Mesenchymal stem cell (in vitro differentiated cells and primary cell): Measurements from ENCODE around the gene CDC42EP1.

Experiments
- DNase-seq: peaks from one replicate; pipeline ENCODE4 v3.0.0-alpha.2; 2013
- H2AFZ ChIP-seq: one replicate; pipeline ENCODE4 v1.6.1; 2013; ENCODE audit warnings: low read depth, mild to moderate bottlenecking, control low read depth, inconsistent platforms, low read length, moderate library complexity
- H2AK5ac ChIP-seq: 2 replicates; pipeline ENCODE4 v1.6.1; 2013; ENCODE audit warnings: low read length, moderate library complexity, mild to moderate bottlenecking, inconsistent platforms; ENCODE audit not compliant: severe bottlenecking
- H2BK120ac ChIP-seq: one replicate; pipeline ENCODE4 v1.6.1; 2013; ENCODE audit warnings: low read depth, mild to moderate bottlenecking, inconsistent platforms, low read length, moderate library complexity
- H2BK12ac ChIP-seq, 2 experiments: one replicate each; pipeline ENCODE4 v1.6.1; 2013; ENCODE audit warnings: inconsistent platforms in 2 of 2, low read length in 2 of 2, mild to moderate bottlenecking in 2 of 2, moderate library complexity in 2 of 2, control low read depth in 1 of 2
- H2BK15ac ChIP-seq: one replicate; pipeline ENCODE4 v1.6.1; 2013; ENCODE audit warnings: mild to moderate bottlenecking, low read depth, inconsistent platforms; ENCODE audit not compliant: poor library complexity, severe bottlenecking
- H2BK5ac ChIP-seq: 2 replicates; pipeline ENCODE4 v1.6.1; 2013; ENCODE audit warnings: low read depth, mild to moderate bottlenecking, low read length, control low read depth, inconsistent platforms; ENCODE audit not compliant: poor library complexity, severe bottlenecking
- H3K14ac ChIP-seq, 2 experiments: one replicate each; pipeline ENCODE4 v1.6.1; 2013; ENCODE audit warnings: inconsistent platforms in 2 of 2, low read length in 2 of 2, control low read depth in 1 of 2, mild to moderate bottlenecking in 1 of 2, moderate library complexity in 1 of 2
- H3K18ac ChIP-seq, 2 experiments: one replicate each; pipeline ENCODE4 v1.6.1; 2013; ENCODE audit warnings: inconsistent platforms in 2 of 2, low read length in 2 of 2, control low read depth in 1 of 2, low read depth in 1 of 2, mild to moderate bottlenecking in 1 of 2
- H3K23ac ChIP-seq, 2 experiments: one replicate each; pipeline ENCODE4 v1.6.1; 2013; ENCODE audit warnings: inconsistent platforms in 2 of 2, low read length in 2 of 2, mild to moderate bottlenecking in 2 of 2, moderate library complexity in 2 of 2, control low read depth in 1 of 2
- H3K27ac ChIP-seq: 2 replicates; pipeline ENCODE4 v1.5.1; 2013; ENCODE audit warnings: mild to moderate bottlenecking, moderate library complexity, low read length, control low read depth, inconsistent platforms; ENCODE audit not compliant: poor library complexity, severe bottlenecking
- H3K27me3 ChIP-seq, 2 experiments: 2 replicates each; pipeline versions ENCODE4 v1.6.1 to v1.7.0; 2013; ENCODE audit warnings: low read length in 2 of 2, mild to moderate bottlenecking in 2 of 2, moderate library complexity in 2 of 2, control low read depth in 1 of 2, inconsistent platforms in 1 of 2; ENCODE audit not compliant: control insufficient read depth in 1 of 2, insufficient read depth in 1 of 2
- H3K36me3 ChIP-seq, 2 experiments: 2 replicates each; pipeline versions ENCODE4 v1.6.1 to v1.7.0; 2013; ENCODE audit warnings: low read length in 2 of 2, control low read depth in 1 of 2, inconsistent platforms in 1 of 2, low read depth in 1 of 2, mild to moderate bottlenecking in 1 of 2; ENCODE audit not compliant: insufficient read depth in 2 of 2, control insufficient read depth in 1 of 2
- H3K4ac ChIP-seq, 2 experiments: one replicate each; pipeline ENCODE4 v1.6.1; 2013; ENCODE audit warnings: inconsistent platforms in 2 of 2, low read length in 2 of 2, mild to moderate bottlenecking in 2 of 2, moderate library complexity in 2 of 2, control low read depth in 1 of 2, low read depth in 1 of 2
- H3K4me1 ChIP-seq: 2 replicates; pipeline ENCODE4 v1.6.1; 2013; ENCODE audit warnings: low read depth, low read length, control low read depth; ENCODE audit not compliant: control insufficient read depth, insufficient read depth
- H3K4me2 ChIP-seq: 2 replicates; pipeline ENCODE4 v1.6.1; 2013; ENCODE audit warnings: low read length, mild to moderate bottlenecking, inconsistent platforms; ENCODE audit not compliant: poor library complexity, severe bottlenecking
- H3K4me3 ChIP-seq, 2 experiments: 2 replicates each; pipeline versions ENCODE4 v1.5.1 to v1.7.0; 2013; ENCODE audit warnings: low read length in 2 of 2, mild to moderate bottlenecking in 2 of 2, control low read depth in 1 of 2, low read depth in 1 of 2; ENCODE audit not compliant: insufficient read depth in 1 of 2
- H3K79me1 ChIP-seq: replicated peaks from 2 replicates; pipeline ENCODE4 v1.6.1; 2013; ENCODE audit warnings: mild to moderate bottlenecking, control low read depth, low read length, inconsistent platforms; ENCODE audit not compliant: poor library complexity, severe bottlenecking
- H3K9ac ChIP-seq: 2 replicates; pipeline ENCODE4 v1.7.0; 2013; ENCODE audit warnings: mild to moderate bottlenecking, low read length, moderate library complexity
- H3K9me3 ChIP-seq: 2 replicates; pipeline ENCODE4 v1.7.0; 2013; ENCODE audit warnings: mild to moderate bottlenecking, low read length; ENCODE audit not compliant: control insufficient read depth
- H4K8ac ChIP-seq: one replicate; pipeline ENCODE4 v1.6.1; 2013; ENCODE audit warnings: inconsistent platforms, mild to moderate bottlenecking, low read length, moderate library complexity
- H4K91ac ChIP-seq: one replicate; pipeline ENCODE4 v1.6.1; 2013; ENCODE audit warnings: mild to moderate bottlenecking, low read length, inconsistent platforms
- WGBS: methylation state at CpG from one replicate; pipeline ENCODE4 v1.1.7; 2013; ENCODE audit warnings: mixed read lengths; 5-methylcytosine and 5-hydroxymethylcytosine counted together

CDC42EP1 gene

GRCh38 chr22:37566903-37567798 is 6.9 kb downstream of the CDC42EP1 start:
- Histone ChIP-seq H4K8ac (no peak overlapping the region), H2BK12ac (no peak overlapping the region), H4K91ac (peak overlapping the region; percentile 46), H3K36me3 (peaks cover 50 to 58% of the 10 kb centered on the region in 2 experiments), H3K9me3 (no peaks in the 10 kb centered on the region), H2BK120ac (no peak overlapping the region), H3K23ac (no peak overlapping the region), H3K27me3 (no peaks in the 10 kb centered on the region), H3K27ac (peak overlapping the region; percentile 24), H2BK5ac (no peak overlapping the region), H3K14ac (no peak overlapping the region), H2BK15ac (no peak overlapping the region), H2AFZ (no peak overlapping the region), H3K9ac (peak overlapping the region; percentile 15), H3K4ac (no peak overlapping the region), H3K4me1 (peaks cover 72% of the 10 kb centered on the region), H3K79me1 (peaks cover 5% of the 10 kb centered on the region), H3K18ac (peak overlapping the region in 1 of 2 experiments; percentile 46), H2AK5ac (peak overlapping the region; percentile 60), H3K4me2 (no peak overlapping the region), H3K4me3 (no peak overlapping the region)
- DNase-seq, result peak; percentile 57
- WGBS, result 65% methylated on average over 16 of the region's 16 CpGs

GRCh38 chr22:37568012-37568411 is 7.7 kb downstream of the CDC42EP1 start:
- Histone ChIP-seq H3K4me1 (peaks cover 64% of the 10 kb centered on the region), H3K27ac (no peak overlapping the region), H2BK120ac (no peak overlapping the region), H3K18ac (no peak overlapping the region), H2BK12ac (no peak overlapping the region), H2AFZ (no peak overlapping the region), H4K91ac (no peak overlapping the region), H3K79me1 (peaks cover 5% of the 10 kb centered on the region), H3K23ac (no peak overlapping the region), H3K14ac (no peak overlapping the region), H3K9ac (peak overlapping the region; percentile 15), H2BK15ac (no peak overlapping the region), H3K27me3 (no peaks in the 10 kb centered on the region), H3K4me3 (no peak overlapping the region), H2BK5ac (no peak overlapping the region), H3K4ac (no peak overlapping the region), H2AK5ac (no peak overlapping the region), H3K4me2 (no peak overlapping the region), H3K36me3 (peaks cover 47 to 53% of the 10 kb centered on the region in 2 experiments), H3K9me3 (no peaks in the 10 kb centered on the region), H4K8ac (no peak overlapping the region)
- no peak for DNase-seq
- WGBS, result 95% methylated on average over 12 of the region's 15 CpGs

DNA sequence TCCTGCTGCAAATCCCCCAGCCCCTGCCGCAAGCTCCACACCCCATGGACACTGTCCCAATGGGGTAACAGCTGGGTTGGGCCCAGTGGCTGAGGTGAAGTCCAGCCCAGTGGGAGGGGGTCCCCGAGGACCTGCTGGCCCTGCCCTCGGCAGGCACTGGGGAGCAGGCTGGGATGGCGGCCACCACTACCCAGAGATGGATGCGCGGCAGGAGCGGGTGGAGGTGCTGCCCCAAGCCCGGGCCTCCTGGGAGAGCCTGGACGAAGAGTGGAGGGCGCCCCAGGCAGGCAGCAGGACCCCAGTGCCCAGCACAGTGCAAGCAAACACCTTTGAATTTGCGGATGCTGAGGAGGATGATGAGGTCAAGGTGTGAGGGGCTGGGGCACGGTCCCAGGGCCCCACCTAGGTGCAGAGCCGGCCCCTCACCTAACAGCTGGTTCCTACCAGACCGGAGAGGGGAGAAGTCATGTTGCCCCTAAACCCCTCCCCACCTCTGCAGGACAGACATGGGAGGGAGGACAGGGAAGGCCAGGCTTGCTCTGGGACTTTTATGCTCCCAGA is 8.2 kb downstream of the CDC42EP1 start:
- Histone ChIP-seq H3K9me3 (no peaks in the 10 kb centered on the region), H3K4me1 (peaks cover 62% of the 10 kb centered on the region), H3K36me3 (peaks cover 47 to 53% of the 10 kb centered on the region in 2 experiments), H2AFZ (no peak overlapping the region), H3K4ac (peak overlapping the region in 1 of 2 experiments; percentile 33), H2AK5ac (peak overlapping the region; percentile 47), H4K8ac (peak overlapping the region; percentile 38), H3K23ac (no peak overlapping the region), H2BK5ac (no peak overlapping the region), H3K4me2 (no peak overlapping the region), H3K79me1 (peaks cover 5% of the 10 kb centered on the region), H3K14ac (peak overlapping the region in 1 of 2 experiments; percentile 29), H3K27me3 (no peaks in the 10 kb centered on the region), H3K27ac (peak overlapping the region; percentile 30), H3K18ac (peak overlapping the region in 1 of 2 experiments; percentile 29), H3K4me3 (no peak overlapping the region), H2BK12ac (no peak overlapping the region), H4K91ac (no peak overlapping the region), H2BK15ac (no peak overlapping the region), H3K9ac (no peak overlapping the region), H2BK120ac (no peak overlapping the region)
- no peak for DNase-seq
- 89% methylated on average over 11 of the region's 14 CpGs for WGBS
